GM12865 (cell line): ENCODE results near the gene NME7.

ENCODE experiments used
- DNase-seq: peaks from one replicate; pipeline ENCODE4 v3.0.0; 2010; ENCODE audit warnings: low read depth
- H3K4me3 ChIP-seq: 2 replicates; pipeline ENCODE4 v1.5.1; 2011; ENCODE audit warnings: mild to moderate bottlenecking, low read depth, low read length, control low read depth
- TF ChIP-seq, protein P1 (sequence below): IDR thresholded peaks from 2 replicates; pipeline ENCODE4 v1.5.1; 2011; ENCODE audit warnings: low read length, control low read depth, low read depth, inconsistent platforms; ENCODE audit not compliant: insufficient read depth; ENCODE audit errors: missing control alignments

NME7 gene

GRCh38 chr1:169091480-169091941 lies 276.1 kb downstream of the NME7 start:
- TF ChIP-seq, protein P1, sequence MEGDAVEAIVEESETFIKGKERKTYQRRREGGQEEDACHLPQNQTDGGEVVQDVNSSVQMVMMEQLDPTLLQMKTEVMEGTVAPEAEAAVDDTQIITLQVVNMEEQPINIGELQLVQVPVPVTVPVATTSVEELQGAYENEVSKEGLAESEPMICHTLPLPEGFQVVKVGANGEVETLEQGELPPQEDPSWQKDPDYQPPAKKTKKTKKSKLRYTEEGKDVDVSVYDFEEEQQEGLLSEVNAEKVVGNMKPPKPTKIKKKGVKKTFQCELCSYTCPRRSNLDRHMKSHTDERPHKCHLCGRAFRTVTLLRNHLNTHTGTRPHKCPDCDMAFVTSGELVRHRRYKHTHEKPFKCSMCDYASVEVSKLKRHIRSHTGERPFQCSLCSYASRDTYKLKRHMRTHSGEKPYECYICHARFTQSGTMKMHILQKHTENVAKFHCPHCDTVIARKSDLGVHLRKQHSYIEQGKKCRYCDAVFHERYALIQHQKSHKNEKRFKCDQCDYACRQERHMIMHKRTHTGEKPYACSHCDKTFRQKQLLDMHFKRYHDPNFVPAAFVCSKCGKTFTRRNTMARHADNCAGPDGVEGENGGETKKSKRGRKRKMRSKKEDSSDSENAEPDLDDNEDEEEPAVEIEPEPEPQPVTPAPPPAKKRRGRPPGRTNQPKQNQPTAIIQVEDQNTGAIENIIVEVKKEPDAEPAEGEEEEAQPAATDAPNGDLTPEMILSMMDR, result no peak
- H3K4me3 ChIP-seq, result no peak overlapping the region
- DNase-seq, result peak; percentile 76

- DNase-seq, result peak; percentile 67
- TF ChIP-seq, protein P1, result no peak
Observed at GRCh38 chr1:169090900-169091311, 276.7 kb downstream of the NME7 start.

GRCh38 chr1:169090308-169090899 lies 277.2 kb downstream of the NME7 start:
- H3K4me3 ChIP-seq, result peak overlapping the region; percentile 15
- TF ChIP-seq, protein P1, result no peak
- DNase-seq, result no peak

More at GRCh38 chr1:169090900-169091311, 276.7 kb downstream of the NME7 start:
- peak overlapping the region; percentile 15 for H3K4me3 ChIP-seq

- DNase-seq, result no peak
- TF ChIP-seq, protein P1, result no peak
Observed at GRCh38 chr1:169089776-169090175, 277.8 kb downstream of the NME7 start.

DNA sequence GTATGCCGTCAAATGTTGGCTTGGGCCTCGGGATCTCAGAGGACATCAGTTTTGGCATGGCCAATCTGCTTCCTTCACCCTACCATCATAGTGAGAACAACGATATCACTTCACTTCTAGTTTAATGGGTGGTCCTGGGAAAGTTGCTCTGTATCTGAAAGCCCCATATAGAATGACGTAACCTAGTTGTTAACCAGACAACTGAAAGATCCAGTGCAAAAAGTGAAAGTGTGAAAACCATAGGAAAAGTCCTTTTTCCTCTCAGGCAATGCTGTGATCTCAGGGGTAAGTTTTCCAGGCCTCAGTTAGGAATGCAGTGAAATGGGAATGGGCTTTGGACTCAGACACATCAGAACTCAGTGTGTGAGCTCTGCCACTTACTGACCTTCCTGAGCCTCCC lies 279.7 kb downstream of the NME7 start:
- no peak for DNase-seq
- no peak overlapping the region for H3K4me3 ChIP-seq
- TF ChIP-seq, protein P1, result no peak

More at GRCh38 chr1:169089776-169090175, 277.8 kb downstream of the NME7 start:
- no peak overlapping the region for H3K4me3 ChIP-seq

DNA sequence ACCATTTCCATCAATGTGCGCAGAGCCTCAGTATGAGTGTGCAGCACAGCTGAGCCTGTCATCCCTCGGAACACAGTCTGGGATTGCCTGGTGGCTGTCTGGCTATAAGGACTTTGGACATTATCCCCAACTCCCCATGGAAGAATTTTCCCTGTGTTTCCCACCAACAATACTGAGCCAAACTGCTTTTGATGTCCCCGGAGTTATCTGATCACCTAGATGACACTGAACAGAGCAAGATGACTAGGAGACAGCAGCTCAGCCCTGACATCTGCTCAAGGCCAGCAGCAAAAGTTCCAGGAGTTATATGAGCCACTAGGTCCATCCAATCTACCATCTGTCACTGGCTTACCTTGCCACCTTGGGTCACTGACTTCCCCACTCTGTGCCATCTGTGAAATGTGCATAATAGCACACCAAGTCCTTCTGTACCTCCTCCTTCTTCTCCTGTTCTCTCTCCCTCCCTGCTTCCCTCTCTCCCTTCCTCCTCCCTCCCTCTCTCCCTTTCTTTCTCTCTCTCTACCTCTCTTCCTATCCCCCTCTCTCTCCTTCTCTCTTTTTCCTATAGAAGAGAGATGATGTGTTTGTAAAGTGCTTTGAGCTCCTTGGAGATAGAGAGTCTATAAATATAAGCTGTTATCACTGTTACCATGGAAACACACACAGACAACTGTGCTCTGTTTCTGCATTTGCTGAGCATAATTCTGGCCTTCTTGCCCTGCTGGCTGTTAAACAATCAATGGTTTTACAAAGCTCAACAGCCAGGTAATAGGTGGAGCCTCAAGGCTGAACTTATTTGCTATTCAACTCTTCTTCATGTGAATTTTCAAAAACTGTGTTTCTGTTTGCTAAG lies 280.8 kb downstream of the NME7 start:
- TF ChIP-seq, protein P1, result no peak
- no peak for DNase-seq

More for the DNA sequence above, 280.8 kb downstream of the NME7 start:
- no peak overlapping the region for H3K4me3 ChIP-seq
